AG04450 (cell line): ENCODE results near the gene ACY1. TPM values are rescaled to one million over a fixed set of nuclear protein-coding genes. Genes with fewer than 3 reads are reported as not detected.
A peak's percentile ranks its signal among the peaks of the same experiment; 100 is the strongest.

Source experiments
- CTCF ChIA-PET: fragments of 300-600, 350-600 bp; formaldehyde crosslinking; extraction: SDS; loops from one replicate; lab custom pipeline; 2022; ENCODE audit warnings: antibody characterized with exemption, inconsistent platforms; lab: Charles Lee
- POLR2A ChIA-PET: fragments of 350-600 bp; formaldehyde crosslinking; extraction: SDS; loops from one replicate; lab custom pipeline; 2021; ENCODE audit warnings: antibody characterized with exemption, inconsistent platforms; lab: Yijun Ruan, JAX
- DNase-seq: peaks from one replicate; pipeline ENCODE4 v3.0.0-alpha.2; 2011; ENCODE audit warnings: low read depth, low spot score
- H3K27ac ChIP-seq: one replicate; pipeline ENCODE4 v1.5.1; 2012; ENCODE audit warnings: low read depth, low read length, control low read depth
- H3K27me3 ChIP-seq: one replicate; pipeline ENCODE4 v1.6.0; 2012; ENCODE audit warnings: low read length; ENCODE audit not compliant: control insufficient read depth, insufficient read depth
- H3K4me3 ChIP-seq: 2 replicates; pipeline ENCODE4 v1.5.1; 2011; ENCODE audit warnings: mild to moderate bottlenecking, low read depth, low read length, control low read depth
- H3K9me3 ChIP-seq: 2 replicates; pipeline ENCODE4 v1.5.1; 2012; ENCODE audit warnings: low read length; ENCODE audit not compliant: control insufficient read depth, insufficient read depth
- CTCF ChIP-seq: IDR thresholded peaks from 2 replicates; pipeline ENCODE4 v1.5.1; 2011; ENCODE audit warnings: low read depth, low read length, control low read depth, inconsistent platforms
- polyA plus RNA-seq: library from polyadenylated mRNA; depleted of rRNA; stranded (reverse); fragments of >200 nt; gene quantifications from 2 replicates; pipeline ENCODE4 v1.2.3, GENCODE V29; 2011

The ACY1 gene
- polyA plus RNA-seq, 1 experiment: 20.4 TPM

GRCh38 chr3:51964521-51964920 lies 18.8 kb upstream of the ACY1 start:
- TF ChIP-seq CTCF: no peak

GRCh38 chr3:51966016-51966415 lies 17.3 kb upstream of the ACY1 start:
- ChIA-PET POLR2A (interaction anchor here (0.7 kb wide), 1 partner anchor 30 kb away, joined by 3 read pairs; the partner anchor contains the start of gene RPL29), CTCF (interaction anchor here (1.6 to 3.6 kb wide), 3 partner anchors 8 to 24 kb away, joined by 3 to 24 read pairs (median 4); partner anchors contain the start of genes ABHD14B, ACY1, PARP3 and RRP9)
- peak overlapping the region; percentile 78; the same call in 1 of the 2 replicates for H3K4me3 ChIP-seq
- no peak overlapping the region for H3K27ac ChIP-seq
- TF ChIP-seq CTCF: no peak
- H3K27me3 ChIP-seq: no peaks in the 10 kb centered on the region
- no peaks in the 10 kb centered on the region for H3K9me3 ChIP-seq
- DNase-seq: no peak

More at GRCh38 chr3:51964521-51964920, 18.8 kb upstream of the ACY1 start:
- no peaks in the 10 kb centered on the region for H3K9me3 ChIP-seq
- no peak overlapping the region for H3K27ac ChIP-seq
- ChIA-PET CTCF (interaction anchor here (1.6 to 3.6 kb wide), 2 partner anchors 9 to 22 kb away, joined by 4 to 24 read pairs; partner anchors contain the start of genes ABHD14B, PARP3 and RRP9), POLR2A (interaction anchor here (0.6 kb wide), 1 partner anchor 381 kb away, joined by 8 read pairs; no protein-coding TSS in a partner anchor)
- no peaks in the 10 kb centered on the region for H3K27me3 ChIP-seq
- no peak overlapping the region for H3K4me3 ChIP-seq
- DNase-seq: no peak

- no peak for DNase-seq
- CTCF ChIA-PET: interaction anchor here (1.7 to 3.6 kb wide), 2 partner anchors 16 to 24 kb away, joined by 3 to 24 read pairs; partner anchors contain the start of genes ACY1, PARP3 and RRP9
- peak overlapping the region; percentile 78 for H3K4me3 ChIP-seq
- no peaks in the 10 kb centered on the region for H3K27me3 ChIP-seq
- no peak for TF ChIP-seq CTCF
- H3K9me3 ChIP-seq: no peaks in the 10 kb centered on the region
- POLR2A ChIA-PET: interaction anchor here (1.3 kb wide), 1 partner anchor 29 kb away, joined by 7 read pairs; the partner anchor contains the start of gene RPL29
- H3K27ac ChIP-seq: no peak overlapping the region
Measured at GRCh38 chr3:51966486-51966885, 16.8 kb upstream of the ACY1 start.

- CTCF ChIA-PET: interaction anchor here (0.6 to 3.6 kb wide), 3 partner anchors 16 to 1385 kb away, joined by 3 to 24 read pairs (median 4); partner anchors contain the start of genes ACY1, PARP3 and RRP9
- POLR2A ChIA-PET: interaction anchor here (0.6 to 1.3 kb wide), 3 partner anchors 25 to 47 kb away, joined by 3 to 7 read pairs (median 3); partner anchors contain the start of genes PARP3, RPL29 and RRP9
- TF ChIP-seq CTCF: no peak
- no peak for DNase-seq
- Histone ChIP-seq H3K27ac (no peak overlapping the region), H3K9me3 (no peaks in the 10 kb centered on the region), H3K4me3 (peak overlapping the region; percentile 78), H3K27me3 (no peaks in the 10 kb centered on the region)
Measured at GRCh38 chr3:51966922-51967383, 16.4 kb upstream of the ACY1 start.
